Parathyroid adenoma (tissue), 2 donors: Measurements from ENCODE around the gene PNPT1.
A peak's percentile ranks its signal among the peaks of the same experiment; 100 is the strongest.

Experiments
- H2AFZ ChIP-seq: fragments of 300-600 bp; sonication (generic); one replicate; pipeline ENCODE4 v1.7.0; 2017; ENCODE audit warnings: antibody characterized with exemption, mild to moderate bottlenecking
- H3K27ac ChIP-seq: fragments of 300-600 bp; sonication (generic); one replicate; pipeline ENCODE4 v1.7.0; 2017
- H3K27me3 ChIP-seq: fragments of 300-600 bp; sonication (generic); one replicate; pipeline ENCODE4 v1.7.0; 2017; ENCODE audit warnings: low read length; ENCODE audit not compliant: control insufficient read depth, insufficient read depth
- H3K36me3 ChIP-seq: fragments of 300-600 bp; sonication (generic); one replicate; pipeline ENCODE4 v1.7.0; 2017; ENCODE audit warnings: low read length; ENCODE audit not compliant: control insufficient read depth, insufficient read depth
- H3K4me1 ChIP-seq: fragments of 300-600 bp; sonication (generic); one replicate; pipeline ENCODE4 v1.7.0; 2017; ENCODE audit warnings: control low read depth
- H3K4me2 ChIP-seq: fragments of 300-600 bp; sonication (generic); one replicate; pipeline ENCODE4 v1.7.0; 2017; ENCODE audit warnings: low read length
- H3K4me3 ChIP-seq: fragments of 300-600 bp; sonication (generic); one replicate; pipeline ENCODE4 v1.7.0; 2017; ENCODE audit warnings: low read depth, low read length
- H3K79me2 ChIP-seq: fragments of 300-600 bp; sonication (generic); one replicate; pipeline ENCODE4 v1.7.0; 2017; ENCODE audit warnings: control low read depth
- H3K9ac ChIP-seq: fragments of 300-600 bp; sonication (generic); one replicate; pipeline ENCODE4 v1.7.0; 2017; ENCODE audit warnings: mild to moderate bottlenecking
- H3K9me3 ChIP-seq: fragments of 300-600 bp; sonication (generic); one replicate; pipeline ENCODE4 v1.7.0; 2017; ENCODE audit warnings: low read length; ENCODE audit not compliant: control insufficient read depth
- TF ChIP-seq, protein P1 (sequence below): fragments of 300-600 bp; sonication (generic); IDR thresholded peaks from one replicate; pipeline ENCODE4 v1.7.0; 2017; ENCODE audit warnings: antibody characterized with exemption, mild to moderate bottlenecking
- donor health status: primary hyperparathyroidism.

Gene PNPT1

DNA sequence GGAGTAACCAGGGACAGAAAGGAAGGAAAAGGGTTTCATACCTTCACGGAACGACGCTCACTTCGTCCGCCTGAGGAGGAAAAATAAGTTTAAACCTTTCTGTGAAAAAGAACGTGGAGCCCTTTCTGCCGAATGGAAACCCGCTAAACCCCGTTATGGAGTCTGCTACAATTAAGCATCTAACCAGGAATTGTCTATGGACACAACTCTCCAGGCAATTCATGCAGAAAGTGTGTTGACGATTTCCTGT, 75.7 kb downstream of the PNPT1 start:
- H3K27me3 ChIP-seq = no peaks in the 10 kb centered on the region
- H2AFZ ChIP-seq = peak overlapping the region; percentile 83
- TF ChIP-seq, protein P1, sequence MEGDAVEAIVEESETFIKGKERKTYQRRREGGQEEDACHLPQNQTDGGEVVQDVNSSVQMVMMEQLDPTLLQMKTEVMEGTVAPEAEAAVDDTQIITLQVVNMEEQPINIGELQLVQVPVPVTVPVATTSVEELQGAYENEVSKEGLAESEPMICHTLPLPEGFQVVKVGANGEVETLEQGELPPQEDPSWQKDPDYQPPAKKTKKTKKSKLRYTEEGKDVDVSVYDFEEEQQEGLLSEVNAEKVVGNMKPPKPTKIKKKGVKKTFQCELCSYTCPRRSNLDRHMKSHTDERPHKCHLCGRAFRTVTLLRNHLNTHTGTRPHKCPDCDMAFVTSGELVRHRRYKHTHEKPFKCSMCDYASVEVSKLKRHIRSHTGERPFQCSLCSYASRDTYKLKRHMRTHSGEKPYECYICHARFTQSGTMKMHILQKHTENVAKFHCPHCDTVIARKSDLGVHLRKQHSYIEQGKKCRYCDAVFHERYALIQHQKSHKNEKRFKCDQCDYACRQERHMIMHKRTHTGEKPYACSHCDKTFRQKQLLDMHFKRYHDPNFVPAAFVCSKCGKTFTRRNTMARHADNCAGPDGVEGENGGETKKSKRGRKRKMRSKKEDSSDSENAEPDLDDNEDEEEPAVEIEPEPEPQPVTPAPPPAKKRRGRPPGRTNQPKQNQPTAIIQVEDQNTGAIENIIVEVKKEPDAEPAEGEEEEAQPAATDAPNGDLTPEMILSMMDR = no peak
- no peaks in the 10 kb centered on the region for H3K36me3 ChIP-seq
- H3K4me3 ChIP-seq = peak overlapping the region; percentile 97
- H3K4me2 ChIP-seq = peak overlapping the region; percentile 88
- H3K79me2 ChIP-seq = peaks cover 45% of the 10 kb centered on the region
- peaks cover 13% of the 10 kb centered on the region for H3K4me1 ChIP-seq
- H3K27ac ChIP-seq = peak overlapping the region; percentile 96
- no peaks in the 10 kb centered on the region for H3K9me3 ChIP-seq
- H3K9ac ChIP-seq = peak overlapping the region; percentile 25

DNA sequence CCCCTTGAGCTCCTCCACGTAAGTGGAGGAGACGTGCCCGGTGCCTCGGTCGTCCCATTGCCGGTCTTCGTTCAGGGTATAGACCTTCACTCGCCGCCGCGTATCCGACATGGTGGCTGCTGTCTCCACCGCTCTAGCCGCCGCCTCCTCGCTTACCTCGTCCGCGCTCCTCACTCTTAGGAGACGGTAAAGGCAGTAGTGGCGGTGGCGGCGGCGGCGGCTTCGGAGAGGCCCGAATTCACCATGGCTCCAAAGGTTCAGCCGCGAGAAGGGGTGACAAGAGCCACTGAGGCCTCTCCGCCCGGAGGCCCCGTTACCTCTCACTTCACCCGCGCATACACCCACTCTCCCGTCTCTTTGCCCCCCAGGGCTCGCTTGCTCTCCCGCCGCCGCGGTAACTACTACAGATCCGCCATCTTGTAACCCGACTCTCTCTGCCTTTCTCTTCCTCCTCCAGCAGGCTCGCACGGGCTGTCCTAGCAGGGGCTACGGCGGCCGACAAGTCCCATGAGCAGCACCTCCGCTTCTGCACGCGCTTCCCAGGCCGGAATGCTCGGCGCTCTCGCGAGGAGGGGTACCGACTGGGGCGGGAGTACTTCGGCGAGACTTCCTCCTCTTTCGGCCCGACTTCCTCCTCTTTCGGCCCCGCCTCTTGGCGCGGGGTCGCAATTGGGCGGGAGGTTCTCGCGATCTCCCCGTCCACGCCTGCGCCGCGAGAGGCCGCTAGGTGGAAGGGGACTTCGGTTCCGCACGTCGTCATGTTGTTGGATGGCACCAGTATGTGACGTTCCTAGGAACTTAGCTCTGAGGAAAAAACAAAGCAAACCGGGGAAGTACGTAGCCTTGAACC, 76.2 kb downstream of the PNPT1 start, which contains the start of gene PPP4R3B:
Gene PPP4R3B, minus strand, starts transcription at position 448 of the 850 bp plus-strand sequence. Its CDS starts 337 bp downstream, at position 111.
- peaks cover 13% of the 10 kb centered on the region for H3K4me1 ChIP-seq
- peak within 1 kb of the TSS; percentile 95 for H3K9ac ChIP-seq

DNA sequence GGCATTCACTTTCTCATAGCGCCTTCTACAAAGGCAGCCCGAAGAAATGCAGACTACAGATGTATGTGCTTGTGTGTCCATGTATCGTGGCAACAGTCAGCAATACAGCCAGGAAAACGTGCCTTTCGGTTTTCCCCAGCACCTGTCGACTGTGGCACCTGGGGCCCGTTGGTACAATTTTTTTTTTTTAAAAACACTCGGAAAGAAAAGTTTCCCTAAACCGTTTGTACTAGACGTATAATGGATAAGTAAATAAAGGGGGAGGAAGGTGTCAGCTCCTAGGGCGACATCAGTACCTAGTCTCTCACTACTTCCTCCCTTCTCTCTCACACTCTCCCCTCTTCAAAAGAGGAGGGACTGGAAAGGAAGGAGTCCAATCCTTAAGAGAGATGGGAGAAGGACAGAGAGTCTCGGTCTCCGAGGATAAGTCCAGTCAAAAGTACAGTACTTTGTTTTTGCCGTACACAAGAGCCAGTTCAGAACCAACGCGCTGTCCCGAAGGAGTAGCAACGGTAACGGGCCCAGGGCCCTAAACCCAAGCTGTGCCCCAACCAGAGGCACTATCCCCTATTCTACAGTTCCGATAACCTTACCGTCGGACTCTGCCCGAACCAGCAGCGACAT, 77.0 kb downstream of the PNPT1 start:
- Histone ChIP-seq H3K4me2 (peak overlapping the region; percentile 78), H3K9ac (peak overlapping the region; percentile 95), H2AFZ (peak overlapping the region; percentile 86), H3K27me3 (no peaks in the 10 kb centered on the region), H3K79me2 (peaks cover 43% of the 10 kb centered on the region), H3K27ac (peak overlapping the region; percentile 96), H3K4me1 (peaks cover 13% of the 10 kb centered on the region), H3K36me3 (no peaks in the 10 kb centered on the region), H3K9me3 (no peaks in the 10 kb centered on the region), H3K4me3 (peak overlapping the region; percentile 97)
- TF ChIP-seq, protein P1 = no peak

More for the DNA sequence above, 76.2 kb downstream of the PNPT1 start, which contains the start of gene PPP4R3B:
- H3K27me3 ChIP-seq = no peaks in the 10 kb centered on the region
- peak within 1 kb of the TSS; percentile 86 for H2AFZ ChIP-seq
- H3K4me3 ChIP-seq = peak within 1 kb of the TSS; percentile 97
- H3K9me3 ChIP-seq = no peaks in the 10 kb centered on the region
- no peaks in the 10 kb centered on the region for H3K36me3 ChIP-seq
- peaks cover 44% of the 10 kb centered on the region for H3K79me2 ChIP-seq
- TF ChIP-seq, protein P1 = peak; percentile 64
- peak within 1 kb of the TSS; percentile 96 for H3K27ac ChIP-seq
- H3K4me2 ChIP-seq = peak within 1 kb of the TSS; percentile 88

DNA sequence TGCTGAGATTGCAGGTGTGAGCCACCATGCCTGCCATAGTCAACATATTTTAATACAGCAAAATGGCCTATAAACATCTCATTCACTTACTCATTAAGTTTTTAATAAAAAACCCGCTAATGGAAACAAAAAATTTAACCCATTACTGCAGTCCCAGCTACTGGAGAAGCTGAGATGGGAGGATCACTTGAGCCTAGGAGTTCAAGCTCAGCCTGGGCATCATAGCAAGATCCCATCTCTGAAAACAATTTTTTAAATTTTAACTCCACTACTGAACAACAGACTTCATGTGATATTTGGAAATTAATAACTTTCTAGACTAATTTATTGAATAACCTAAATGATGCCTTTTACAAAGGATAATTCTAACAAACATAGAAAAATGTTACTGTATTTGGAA, 81.6 kb downstream of the PNPT1 start:
- Histone ChIP-seq H3K4me1 (peaks cover 5% of the 10 kb centered on the region), H3K79me2 (peaks cover 53% of the 10 kb centered on the region), H3K9ac (no peak overlapping the region), H3K36me3 (no peaks in the 10 kb centered on the region), H3K4me2 (no peak overlapping the region), H3K9me3 (no peaks in the 10 kb centered on the region), H3K27ac (no peak overlapping the region), H3K4me3 (no peak overlapping the region), H3K27me3 (no peaks in the 10 kb centered on the region), H2AFZ (no peak overlapping the region)
- TF ChIP-seq, protein P1 = no peak
